H1 (cell line): ENCODE data around the gene SEC62.

Experiments used
- CTCF ChIP-seq, 3 experiments: IDR thresholded peaks; 1 replicate in 2 of 3; 2 replicates in 1 of 3; pipeline versions ENCODE4 v1.5.1 to v1.6.1; 2011; ENCODE audit warnings: low read length in 3 of 3, mild to moderate bottlenecking in 3 of 3, inconsistent platforms in 2 of 3, low read depth in 1 of 3, moderate library complexity in 1 of 3; ENCODE audit not compliant: insufficient read depth in 1 of 3; ENCODE audit errors: control extremely low read depth in 1 of 3
- EGR1 ChIP-seq: IDR thresholded peaks from 2 replicates; pipeline ENCODE4 v1.6.1; 2011; ENCODE audit warnings: low read depth, low read length, borderline replicate concordance
- EP300 ChIP-seq, 2 experiments: IDR thresholded peaks; 1 replicate in 1 of 2; 2 replicates in 1 of 2; pipeline ENCODE4 v1.6.1; 2011 to 2012; ENCODE audit warnings: low read depth in 2 of 2, low read length in 2 of 2, mild to moderate bottlenecking in 2 of 2, borderline replicate concordance in 1 of 2, inconsistent platforms in 1 of 2, moderate library complexity in 1 of 2
- EZH2 ChIP-seq: fragments of 200-600 bp; sonication (generic); IDR thresholded peaks from 2 replicates; pipeline ENCODE4 v1.7.1; 2012; ENCODE audit warnings: low read depth, mild to moderate bottlenecking, moderate library complexity, low read length, inconsistent platforms; ENCODE audit not compliant: severe bottlenecking
- HDAC2 ChIP-seq, 2 experiments: fragments of 300-600 bp in 1 of 2; sonication (generic) in 1 of 2; IDR thresholded peaks; 2 replicates each; pipeline ENCODE4 v1.6.1; 2011 to 2012; ENCODE audit warnings: low read depth in 2 of 2, low read length in 2 of 2, mild to moderate bottlenecking in 2 of 2, moderate library complexity in 2 of 2, borderline replicate concordance in 1 of 2, inconsistent platforms in 1 of 2
- MAFK ChIP-seq: IDR thresholded peaks from 2 replicates; pipeline ENCODE4 v1.6.1; 2012; ENCODE audit warnings: low read depth, mild to moderate bottlenecking, improper control_type of control experiment, low read length
- MAX ChIP-seq: IDR thresholded peaks from 2 replicates; pipeline ENCODE4 v1.6.1; 2012; ENCODE audit warnings: inconsistent platforms
- POLR2A ChIP-seq, 2 experiments: IDR thresholded peaks; 1 replicate in 1 of 2; 2 replicates in 1 of 2; pipeline ENCODE4 v1.6.1; 2011; ENCODE audit warnings: low read depth in 2 of 2, low read length in 2 of 2, mild to moderate bottlenecking in 2 of 2; ENCODE audit errors: control extremely low read depth in 1 of 2
- POLR2AphosphoS5 ChIP-seq: IDR thresholded peaks from 2 replicates; pipeline ENCODE4 v1.6.1; 2011; ENCODE audit warnings: low read depth, low read length
- RXRA ChIP-seq: IDR thresholded peaks from 2 replicates; pipeline ENCODE4 v1.6.1; 2011; ENCODE audit warnings: low read depth, mild to moderate bottlenecking, low read length, moderate library complexity; ENCODE audit not compliant: insufficient read depth
- SP1 ChIP-seq: IDR thresholded peaks from 2 replicates; pipeline ENCODE4 v1.6.1; 2011; ENCODE audit warnings: low read depth, low read length
- TF ChIP-seq, protein P1 (sequence below): IDR thresholded peaks from 2 replicates; pipeline ENCODE4 v1.6.1; 2011; ENCODE audit warnings: low read depth, mild to moderate bottlenecking, low read length; ENCODE audit not compliant: insufficient read depth

DNA sequence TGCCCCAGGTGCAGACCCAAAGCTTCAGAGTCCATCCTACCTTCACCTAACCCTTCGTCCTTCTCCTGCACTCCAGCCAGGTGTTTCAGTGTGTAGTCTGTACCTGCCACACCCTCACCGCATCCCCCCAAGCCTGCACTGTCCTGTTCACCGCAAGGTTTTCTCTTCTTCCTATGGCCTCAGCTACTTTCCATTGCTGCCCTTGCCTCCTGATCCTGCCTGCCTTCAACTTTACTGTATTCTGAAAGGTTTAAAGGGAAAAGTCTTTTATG lies 80.5 kb downstream of the SEC62 start:
- TF ChIP-seq EZH2 (no peak), RXRA (no peak), MAFK (no peak), CTCF (IDR thresholded peaks at IDR 0.05; ENCODE audit: control extremely low read depth in 1 of 3, insufficient read depth in 1 of 3, low read depth in 1 of 3, low read length in 3 of 3) (no peak), POLR2AphosphoS5 (no peak), MAX (no peak), HDAC2 (IDR thresholded peaks at IDR 0.05; ENCODE audit: borderline replicate concordance in 1 of 2, low read depth in 2 of 2, low read length in 2 of 2) (no peak), POLR2A (IDR thresholded peaks at IDR 0.05; ENCODE audit: control extremely low read depth in 1 of 2, low read depth in 2 of 2, low read length in 2 of 2) (no peak), EGR1 (no peak), SP1 (no peak), EP300 (IDR thresholded peaks at IDR 0.05; ENCODE audit: borderline replicate concordance in 1 of 2, low read depth in 2 of 2, low read length in 2 of 2) (no peak)
- TF ChIP-seq, protein P1, sequence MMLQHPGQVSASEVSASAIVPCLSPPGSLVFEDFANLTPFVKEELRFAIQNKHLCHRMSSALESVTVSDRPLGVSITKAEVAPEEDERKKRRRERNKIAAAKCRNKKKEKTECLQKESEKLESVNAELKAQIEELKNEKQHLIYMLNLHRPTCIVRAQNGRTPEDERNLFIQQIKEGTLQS: no peak
